OCI-LY3 (cell line): ENCODE data around the gene ARHGDIA.

Source experiments
- H2AFZ ChIP-seq: fragments of 200-600, 300-600 bp; shearing (Covaris generic); 2 replicates; pipeline ENCODE4 v1.6.0; 2014; ENCODE audit warnings: antibody characterized with exemption, low read depth, low read length
- H3K27ac ChIP-seq: fragments of 200-600, 300-600 bp; sonication (generic); 2 replicates; pipeline ENCODE4 v1.5.1; 2014; ENCODE audit warnings: mild to moderate bottlenecking, low read length, moderate library complexity, mixed read lengths
- H3K27me3 ChIP-seq: fragments of 200-600, 300-600 bp; sonication (generic); 2 replicates; pipeline ENCODE4 v1.6.1; 2014; ENCODE audit warnings: low read depth, low read length, mixed read lengths
- H3K36me3 ChIP-seq: fragments of 200-600, 300-600 bp; sonication (generic); replicated peaks from 2 replicates; pipeline ENCODE3; 2014; ENCODE audit warnings: low read depth, low read length, mixed read lengths
- H3K4me1 ChIP-seq: fragments of 300-600, 200-600 bp; sonication (generic); 2 replicates; pipeline ENCODE4 v1.6.1; 2014; ENCODE audit warnings: low read length, mixed read lengths
- H3K4me2 ChIP-seq: fragments of 200-600, 300-600 bp; sonication (generic); 2 replicates; pipeline ENCODE4 v1.6.1; 2014; ENCODE audit warnings: low read length, mixed read lengths
- H3K4me3 ChIP-seq: fragments of 300-600, 200-600 bp; sonication (generic); 2 replicates; pipeline ENCODE4 v1.5.1; 2014; ENCODE audit warnings: antibody characterized with exemption, mild to moderate bottlenecking, low read length, moderate library complexity
- H3K79me2 ChIP-seq: fragments of 300-600, 200-600 bp; shearing (Covaris generic); 2 replicates; pipeline ENCODE4 v1.6.1; 2014; ENCODE audit warnings: mild to moderate bottlenecking, low read length, mixed read lengths
- H3K9ac ChIP-seq: fragments of 300-600, 200-600 bp; shearing (Covaris generic); 2 replicates; pipeline ENCODE4 v1.6.0; 2014; ENCODE audit warnings: mild to moderate bottlenecking, low read length, moderate library complexity
- H3K9me3 ChIP-seq: fragments of 200-600, 300-600 bp; shearing (Covaris generic); 2 replicates; pipeline ENCODE4 v1.6.1; 2014; ENCODE audit warnings: low read length, mixed read lengths; ENCODE audit not compliant: insufficient read depth
- H4K20me1 ChIP-seq: fragments of 200-600, 300-600 bp; sonication (generic); 2 replicates; pipeline ENCODE4 v1.6.1; 2016; ENCODE audit warnings: low read length, mixed read lengths; ENCODE audit not compliant: insufficient read depth
- EZH2phosphoT487 ChIP-seq: fragments of 200-600 bp; shearing (Covaris generic); IDR thresholded peaks from 2 replicates; pipeline ENCODE4 v1.6.1; 2018; ENCODE audit warnings: antibody characterized with exemption, mixed run types, low read depth
- TF ChIP-seq, protein P1 (sequence below): fragments of 200-600, 300-600 bp; sonication (generic); IDR thresholded peaks from 2 replicates; pipeline ENCODE4 v1.5.1; 2014; ENCODE audit warnings: antibody characterized with exemption, low read length, low read depth

ARHGDIA gene

DNA sequence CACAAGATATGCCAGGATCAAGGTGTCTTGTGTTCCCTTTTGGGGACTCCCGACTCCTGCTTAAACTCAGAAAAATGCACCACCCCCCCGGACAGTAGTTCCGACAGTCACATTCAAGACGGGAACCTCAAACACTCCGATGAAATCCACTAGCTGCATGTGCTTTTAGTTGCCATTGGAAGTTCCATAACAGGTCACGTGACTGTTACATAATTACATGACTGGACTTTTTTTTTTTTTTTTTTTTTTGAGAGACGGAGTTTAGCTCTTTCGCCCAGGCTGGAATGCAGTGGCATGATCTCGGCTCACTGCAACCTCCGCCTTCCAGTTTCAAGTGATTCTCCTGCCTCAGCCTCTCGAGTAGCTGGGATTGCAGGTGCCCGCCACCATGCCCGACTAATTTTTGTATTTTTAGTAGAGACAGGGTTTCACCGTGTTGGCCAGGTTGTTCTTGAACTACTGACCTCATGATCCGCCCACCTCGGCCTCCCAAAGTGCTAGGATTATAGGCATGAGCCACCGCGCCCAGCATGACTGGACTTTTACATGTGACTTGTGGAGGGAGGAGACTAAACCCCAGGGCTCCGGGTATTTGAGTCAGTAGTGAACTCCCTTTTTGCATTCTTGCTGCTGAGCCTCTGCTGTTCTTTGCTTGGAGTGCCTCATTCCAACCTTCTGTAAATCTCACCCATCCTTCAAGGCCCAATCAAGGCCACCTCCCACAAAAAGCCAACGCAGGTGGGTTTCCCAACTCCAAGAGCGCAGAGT is 45.3 kb upstream of the ARHGDIA start:
- H4K20me1 ChIP-seq, result peaks cover 10% of the 10 kb centered on the region; the same call in 1 of the 2 replicates

DNA sequence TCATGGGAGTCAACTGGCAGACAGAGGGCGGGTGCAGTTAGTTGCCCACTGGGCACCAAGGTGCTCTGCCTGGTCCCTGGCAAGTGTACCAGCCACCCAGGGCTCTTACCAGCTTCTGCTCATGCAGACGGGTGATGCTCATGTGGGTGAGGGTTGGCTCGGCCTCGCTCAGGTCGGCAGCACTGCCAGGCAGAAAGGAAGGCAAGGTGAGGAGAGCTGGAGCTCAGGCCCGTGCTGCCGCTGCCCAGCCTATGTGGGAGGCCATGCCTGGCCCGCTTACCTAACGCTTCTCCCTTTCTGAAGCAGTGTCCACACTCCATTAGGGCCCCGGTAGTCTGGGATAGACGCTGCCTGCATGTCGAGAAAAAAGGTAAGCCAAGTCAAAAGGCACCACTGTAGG is 44.2 kb upstream of the ARHGDIA start:
- Histone ChIP-seq H3K27me3 (no peaks in the 10 kb centered on the region), H3K9ac (no peak overlapping the region), H3K4me1 (peaks cover 11% of the 10 kb centered on the region), H3K9me3 (no peaks in the 10 kb centered on the region), H2AFZ (no peak overlapping the region), H3K4me2 (no peak overlapping the region), H3K36me3 (peaks cover 25% of the 10 kb centered on the region), H3K79me2 (peaks cover 29% of the 10 kb centered on the region), H3K27ac (no peak overlapping the region), H4K20me1 (peaks cover 10% of the 10 kb centered on the region; the same call in 1 of the 2 replicates), H3K4me3 (no peak overlapping the region)
- TF ChIP-seq EZH2phosphoT487, result no peak
- TF ChIP-seq, protein P1, sequence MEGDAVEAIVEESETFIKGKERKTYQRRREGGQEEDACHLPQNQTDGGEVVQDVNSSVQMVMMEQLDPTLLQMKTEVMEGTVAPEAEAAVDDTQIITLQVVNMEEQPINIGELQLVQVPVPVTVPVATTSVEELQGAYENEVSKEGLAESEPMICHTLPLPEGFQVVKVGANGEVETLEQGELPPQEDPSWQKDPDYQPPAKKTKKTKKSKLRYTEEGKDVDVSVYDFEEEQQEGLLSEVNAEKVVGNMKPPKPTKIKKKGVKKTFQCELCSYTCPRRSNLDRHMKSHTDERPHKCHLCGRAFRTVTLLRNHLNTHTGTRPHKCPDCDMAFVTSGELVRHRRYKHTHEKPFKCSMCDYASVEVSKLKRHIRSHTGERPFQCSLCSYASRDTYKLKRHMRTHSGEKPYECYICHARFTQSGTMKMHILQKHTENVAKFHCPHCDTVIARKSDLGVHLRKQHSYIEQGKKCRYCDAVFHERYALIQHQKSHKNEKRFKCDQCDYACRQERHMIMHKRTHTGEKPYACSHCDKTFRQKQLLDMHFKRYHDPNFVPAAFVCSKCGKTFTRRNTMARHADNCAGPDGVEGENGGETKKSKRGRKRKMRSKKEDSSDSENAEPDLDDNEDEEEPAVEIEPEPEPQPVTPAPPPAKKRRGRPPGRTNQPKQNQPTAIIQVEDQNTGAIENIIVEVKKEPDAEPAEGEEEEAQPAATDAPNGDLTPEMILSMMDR, result no peak

More for the DNA sequence above, 45.3 kb upstream of the ARHGDIA start:
- peak overlapping the region; percentile 82 for H3K4me3 ChIP-seq
- no peaks in the 10 kb centered on the region for H3K9me3 ChIP-seq
- H3K36me3 ChIP-seq, result peaks cover 25% of the 10 kb centered on the region
- peaks cover 38% of the 10 kb centered on the region for H3K79me2 ChIP-seq
- no peaks in the 10 kb centered on the region for H3K27me3 ChIP-seq
- peak overlapping the region; percentile 99 for H3K4me2 ChIP-seq
- no peak overlapping the region for H3K27ac ChIP-seq
- no peak overlapping the region for H2AFZ ChIP-seq
- H3K9ac ChIP-seq, result peak overlapping the region; percentile 72; the same call in 1 of the 2 replicates
- peaks cover 10% of the 10 kb centered on the region for H3K4me1 ChIP-seq
- no peak for TF ChIP-seq EZH2phosphoT487
- TF ChIP-seq, protein P1, result no peak

DNA sequence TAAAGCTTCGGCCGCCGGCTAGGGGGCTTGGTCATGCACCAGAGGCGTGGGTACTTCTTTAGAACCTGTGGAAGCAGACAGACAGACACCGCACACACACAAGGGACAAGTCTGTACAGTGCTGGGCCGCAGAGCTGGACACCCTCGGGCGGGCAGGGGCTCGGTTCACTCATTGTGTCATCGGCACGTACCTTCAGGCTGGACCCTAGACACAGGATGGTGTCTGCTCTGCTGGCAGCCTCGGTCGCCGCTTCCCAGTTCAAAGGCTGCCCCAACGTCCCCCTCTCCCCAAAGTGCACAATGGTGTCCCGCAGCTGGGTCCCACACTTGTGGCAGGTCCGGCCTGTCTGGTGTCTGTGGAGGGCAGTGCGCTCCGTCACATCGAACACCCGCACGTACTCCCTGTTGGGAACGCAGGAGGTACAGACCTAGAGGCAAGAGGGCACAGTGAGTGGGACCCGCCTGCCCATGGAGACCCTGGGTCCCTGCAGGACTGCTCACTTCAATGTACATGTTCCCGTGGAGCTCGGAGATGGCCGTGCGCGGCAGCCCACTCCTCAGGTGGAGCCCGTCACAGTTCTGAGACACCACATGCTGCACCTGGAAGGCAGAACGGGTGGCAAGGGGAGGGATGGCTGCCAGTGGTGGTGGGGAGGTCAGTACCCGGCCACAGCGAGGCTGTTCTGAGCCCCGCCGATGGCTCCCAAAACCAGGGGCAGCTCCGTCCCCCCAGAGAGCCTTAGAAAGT is 43.1 kb upstream of the ARHGDIA start:
- H3K9ac ChIP-seq, result no peak overlapping the region
- H2AFZ ChIP-seq, result no peak overlapping the region
- H3K36me3 ChIP-seq, result peaks cover 25% of the 10 kb centered on the region
- no peak overlapping the region for H3K4me2 ChIP-seq
- TF ChIP-seq, protein P1, result no peak
- no peak for TF ChIP-seq EZH2phosphoT487
- no peak overlapping the region for H3K27ac ChIP-seq
- H3K79me2 ChIP-seq, result peaks cover 35% of the 10 kb centered on the region
- H3K27me3 ChIP-seq, result no peaks in the 10 kb centered on the region
- peaks cover 10% of the 10 kb centered on the region; the same call in 1 of the 2 replicates for H4K20me1 ChIP-seq
- H3K4me3 ChIP-seq, result no peak overlapping the region
- no peaks in the 10 kb centered on the region for H3K9me3 ChIP-seq
- peaks cover 17% of the 10 kb centered on the region for H3K4me1 ChIP-seq

DNA sequence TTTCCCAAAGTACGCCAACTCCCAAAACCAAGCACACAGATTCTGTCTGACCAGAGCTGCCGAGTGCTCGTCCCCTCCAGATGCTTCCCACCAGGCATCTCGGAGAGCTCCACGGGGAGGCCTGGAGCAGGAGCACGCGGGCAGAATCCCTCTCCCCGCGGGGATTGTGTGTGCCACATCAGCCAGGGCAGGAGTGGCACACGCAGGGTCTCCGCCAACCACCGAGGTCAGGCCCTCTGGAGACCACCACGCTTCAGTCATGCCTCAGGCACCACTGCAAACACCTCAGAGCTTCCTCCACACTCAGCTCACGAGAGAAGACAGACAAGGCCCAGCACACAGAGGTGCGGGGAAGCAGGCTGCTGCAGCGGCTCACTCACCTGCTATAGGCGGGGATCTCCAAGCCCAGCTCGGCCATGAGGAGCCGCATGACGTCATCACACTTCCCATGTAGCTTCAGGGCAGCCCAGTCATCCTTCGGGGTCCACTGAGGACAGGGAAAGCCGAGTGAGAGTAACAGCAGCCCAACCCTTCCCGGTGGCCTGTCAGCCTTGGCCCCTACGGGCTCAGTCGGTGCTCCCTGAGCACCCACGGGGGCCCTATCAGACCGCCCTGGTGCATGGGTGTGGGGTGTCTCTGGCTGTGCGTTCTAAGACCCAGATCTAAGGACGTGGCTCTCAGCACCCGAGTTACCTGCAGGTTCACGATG is 42.4 kb upstream of the ARHGDIA start:
- Histone ChIP-seq H3K4me3 (no peak overlapping the region), H3K36me3 (peaks cover 27% of the 10 kb centered on the region), H3K79me2 (peaks cover 35% of the 10 kb centered on the region), H3K27ac (no peak overlapping the region), H3K9me3 (no peaks in the 10 kb centered on the region), H3K27me3 (no peaks in the 10 kb centered on the region), H2AFZ (no peak overlapping the region), H4K20me1 (peaks cover 10% of the 10 kb centered on the region; the same call in 1 of the 2 replicates), H3K4me1 (peaks cover 17% of the 10 kb centered on the region), H3K4me2 (no peak overlapping the region), H3K9ac (no peak overlapping the region)
- TF ChIP-seq EZH2phosphoT487, result no peak
- TF ChIP-seq, protein P1, result no peak
